Putamen (tissue), 1 donor: Measurements from ENCODE around the gene JMJD1C.
A peak's percentile ranks its signal among the peaks of the same experiment; 100 is the strongest.
"Not testable (repeated sequence)": the region's sequence is repeated elsewhere in the genome, so short reads cannot be mapped to it uniquely, and the experiment has no call there.

Source experiments
- DNase-seq: peaks from one replicate; pipeline ENCODE4 v3.0.0-alpha.2; 2016; ENCODE audit warnings: low spot score

The JMJD1C gene

DNA sequence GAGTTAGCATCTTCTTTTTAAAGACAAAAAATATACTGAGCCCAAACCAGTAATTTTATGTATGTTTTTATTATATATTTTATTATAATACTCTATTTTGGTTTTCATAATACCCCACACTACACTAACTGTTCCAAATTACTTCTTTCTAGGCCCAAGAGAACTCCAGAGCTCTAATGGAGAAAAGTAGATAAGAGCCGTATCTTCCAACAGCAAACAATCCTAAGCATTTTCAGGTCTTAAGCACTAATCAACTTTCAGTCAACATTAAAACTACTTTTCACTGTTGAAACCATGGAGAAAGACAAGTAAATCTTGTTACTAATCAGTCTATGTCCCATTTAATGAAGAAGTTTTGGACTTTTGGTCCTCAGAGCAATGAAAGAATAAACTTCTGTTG, 55.1 kb downstream of the JMJD1C start:
- DNase-seq, result no peak

DNA sequence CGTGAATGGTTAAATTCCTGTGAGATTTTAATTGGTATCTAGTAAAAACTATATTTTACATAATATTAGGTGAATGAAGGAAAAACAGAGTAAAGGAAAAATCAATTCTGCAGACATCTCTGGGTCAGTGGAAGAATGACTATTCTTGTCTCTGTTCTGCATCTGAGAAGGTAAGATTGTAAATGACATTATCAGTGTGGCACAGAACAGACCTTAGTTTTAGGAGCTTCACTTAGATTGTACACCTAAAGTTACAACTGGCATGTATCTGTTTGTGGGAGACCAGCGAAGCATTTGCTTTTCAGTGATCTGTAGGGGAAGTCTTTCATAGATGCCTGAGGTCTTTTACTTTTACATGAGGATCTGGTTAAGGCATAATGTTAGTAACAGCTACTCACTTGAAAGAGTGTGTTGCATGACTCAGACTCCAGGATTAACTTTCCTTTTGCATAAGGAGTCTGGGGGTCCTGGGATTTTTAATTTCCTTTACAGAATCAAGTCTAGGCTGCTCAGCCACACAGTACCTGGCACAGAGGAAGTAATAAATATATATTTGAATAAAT, 56.2 kb downstream of the JMJD1C start:
- no peak for DNase-seq

DNA sequence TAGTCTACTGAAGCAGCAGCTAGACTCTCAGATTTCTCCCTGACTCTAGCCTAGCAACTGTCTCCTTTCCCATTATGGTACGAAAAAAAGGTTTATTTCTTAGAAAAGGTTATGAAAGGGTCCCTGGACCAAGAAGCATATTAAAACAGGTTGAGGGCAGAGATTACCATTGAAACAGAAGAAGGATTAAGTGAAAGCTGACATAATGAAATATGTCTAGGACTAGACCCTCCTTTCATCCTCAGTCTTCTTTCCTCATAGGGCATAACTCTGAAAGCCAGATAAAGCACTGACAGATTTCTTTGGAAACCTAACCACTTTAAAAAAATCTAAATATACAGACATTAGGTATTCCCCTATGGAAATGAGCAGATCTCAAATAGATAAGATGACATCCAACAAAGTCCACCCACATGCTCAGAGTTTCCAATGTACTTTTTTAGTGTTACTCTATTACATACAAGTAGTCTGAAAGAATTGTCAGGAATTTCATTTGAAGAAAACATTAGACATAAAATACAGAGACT, 58.6 kb downstream of the JMJD1C start:
- peak; percentile 35 for DNase-seq

DNA sequence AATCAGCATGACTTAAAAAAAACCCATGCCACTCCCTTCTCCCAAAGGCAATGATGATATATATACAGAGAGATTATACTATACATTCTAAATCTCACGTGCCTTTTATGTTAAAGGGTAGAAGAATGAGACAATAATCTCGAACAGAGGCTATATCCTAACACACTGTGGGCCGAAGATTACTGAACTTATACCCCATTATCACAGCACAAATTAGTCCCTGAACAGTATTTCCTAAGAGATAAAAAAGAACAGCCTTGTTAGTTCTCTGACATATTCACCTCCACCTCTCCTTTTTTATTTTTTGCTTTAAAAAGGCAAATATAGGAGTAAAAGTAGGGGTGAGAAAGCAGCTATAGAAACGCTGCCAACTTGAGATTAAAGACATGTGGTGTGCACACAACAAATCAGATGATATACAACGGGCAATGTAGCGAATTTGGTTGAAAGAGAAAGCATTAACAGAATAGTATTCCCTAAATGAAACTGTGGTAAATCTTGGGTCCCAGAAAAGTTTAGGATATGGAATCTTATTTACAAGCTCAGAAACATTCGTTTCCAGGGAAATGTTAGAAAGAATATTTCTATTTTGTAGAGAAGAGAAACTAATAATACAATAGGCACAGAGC, 69.5 kb downstream of the JMJD1C start:
- DNase-seq, result no peak

DNA sequence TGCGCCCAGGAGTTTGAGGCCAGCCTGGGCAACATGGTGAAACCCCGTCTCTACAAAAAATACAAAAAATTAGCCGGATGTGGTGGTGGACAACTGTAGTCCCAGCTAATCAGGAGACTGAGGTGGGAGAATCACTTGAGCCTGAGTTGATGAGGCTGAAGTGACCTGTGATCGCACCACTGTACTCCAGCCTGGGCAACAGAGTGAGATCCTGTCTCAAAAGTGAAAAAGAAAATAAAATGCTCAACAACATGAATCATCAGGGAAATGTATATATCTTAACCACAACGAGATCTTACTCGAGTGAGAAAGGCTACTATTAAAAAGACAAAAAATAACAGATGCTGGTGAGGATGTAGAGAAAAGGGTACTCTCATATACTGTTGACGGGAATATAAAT, 72.7 kb downstream of the JMJD1C start:
- DNase-seq, result no peak

DNA sequence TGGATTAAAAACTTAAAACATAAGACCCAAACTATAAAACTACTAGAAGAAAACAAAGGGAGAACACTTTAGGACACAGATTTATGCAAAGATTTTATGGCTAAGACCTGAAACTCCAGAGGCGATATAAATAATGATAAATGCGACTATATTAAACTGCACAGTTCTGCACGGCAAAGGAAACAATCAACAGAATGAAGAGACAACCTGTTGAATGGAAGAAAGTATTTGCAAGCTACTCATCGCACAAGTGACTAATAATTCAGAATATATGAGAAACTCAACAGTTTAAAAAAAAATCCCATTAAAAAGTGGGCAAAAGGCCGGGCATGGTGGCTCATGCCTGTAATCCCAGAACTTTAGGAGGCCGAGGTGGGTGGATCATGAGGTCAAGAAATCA, 73.6 kb downstream of the JMJD1C start:
- no peak for DNase-seq

DNA sequence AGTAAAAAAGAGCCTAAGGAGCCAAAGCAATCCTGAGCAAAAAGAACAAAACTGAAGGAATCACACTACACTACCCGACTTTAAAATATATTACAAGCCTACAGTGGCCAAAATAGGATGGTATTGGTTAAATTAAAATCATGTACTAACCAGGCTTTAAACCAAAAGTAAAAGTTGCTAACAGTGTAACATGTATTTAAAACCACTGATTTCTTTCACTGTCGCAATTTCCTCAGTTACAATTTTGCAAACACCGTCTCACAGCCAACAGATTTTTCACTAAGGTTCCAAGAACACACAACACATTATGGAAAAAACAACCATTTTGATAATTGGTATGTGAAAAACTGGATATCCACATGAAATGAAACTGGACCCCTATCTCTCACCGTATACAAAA, 74.0 kb downstream of the JMJD1C start:
- DNase-seq, result no peak

DNA sequence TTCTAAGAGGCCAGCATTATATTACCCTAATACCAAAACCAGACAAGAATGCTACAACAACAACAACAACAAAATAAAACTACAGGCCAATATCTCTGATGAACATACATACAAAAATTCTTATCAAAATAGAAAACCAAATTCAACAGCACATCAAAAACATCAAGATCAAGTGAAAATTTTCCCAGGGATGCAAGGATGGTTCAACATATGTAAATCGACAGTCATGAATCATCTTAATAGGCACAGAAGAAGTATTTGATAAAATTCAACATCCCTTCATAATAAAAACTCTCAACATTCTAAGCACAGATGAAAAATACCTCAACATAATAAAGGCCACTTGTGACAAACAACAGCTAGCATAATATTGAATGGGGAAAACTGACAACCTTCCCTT, 75.3 kb downstream of the JMJD1C start:
- DNase-seq, result no peak

DNA sequence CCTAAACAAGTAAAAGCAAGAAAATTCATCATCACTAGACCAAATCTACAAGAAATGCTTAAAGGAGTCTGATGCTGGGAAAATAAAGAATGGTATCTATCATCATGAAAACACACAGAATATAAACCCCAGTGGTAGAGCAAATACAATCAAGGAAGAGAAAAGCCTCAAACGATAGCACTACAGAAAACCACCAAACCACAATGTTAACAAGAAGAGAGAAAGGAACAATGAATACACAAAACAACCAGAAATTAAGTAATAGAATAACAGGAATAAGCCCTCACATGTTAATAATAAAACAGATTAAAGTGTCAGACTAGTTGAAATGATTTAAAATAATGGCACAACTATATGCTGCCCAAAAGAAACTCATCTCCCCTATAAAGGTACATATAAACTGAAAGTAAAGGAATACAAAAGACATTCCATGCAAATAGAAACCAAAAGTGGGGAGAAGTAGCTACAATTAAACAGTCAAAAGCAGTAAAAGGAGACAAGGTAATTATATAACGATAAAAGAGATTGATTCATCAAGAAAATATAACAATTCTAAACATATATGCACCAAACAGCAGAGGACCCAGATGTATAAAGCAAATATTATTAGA, 77.3 kb downstream of the JMJD1C start:
- DNase-seq, result no peak

DNA sequence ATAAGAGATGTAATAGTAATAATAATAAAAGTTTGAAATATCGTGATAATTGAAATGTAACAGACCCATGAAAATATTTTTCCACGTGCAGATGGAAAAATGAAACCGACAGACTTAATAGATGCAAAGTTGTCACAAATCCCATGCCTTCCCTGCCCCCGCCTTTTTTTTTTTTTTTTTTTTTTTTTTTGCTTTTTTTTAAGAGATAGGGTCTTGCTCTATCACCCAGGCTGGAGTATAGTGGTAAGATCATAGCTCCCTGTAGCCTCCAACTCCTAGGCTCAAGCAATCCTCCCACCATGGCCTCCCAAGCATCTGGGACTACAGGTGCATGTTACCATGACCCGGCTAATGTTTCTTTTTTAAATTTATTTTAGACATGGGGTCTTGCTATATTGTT, 80.5 kb downstream of the JMJD1C start:
- no peak for DNase-seq

DNA sequence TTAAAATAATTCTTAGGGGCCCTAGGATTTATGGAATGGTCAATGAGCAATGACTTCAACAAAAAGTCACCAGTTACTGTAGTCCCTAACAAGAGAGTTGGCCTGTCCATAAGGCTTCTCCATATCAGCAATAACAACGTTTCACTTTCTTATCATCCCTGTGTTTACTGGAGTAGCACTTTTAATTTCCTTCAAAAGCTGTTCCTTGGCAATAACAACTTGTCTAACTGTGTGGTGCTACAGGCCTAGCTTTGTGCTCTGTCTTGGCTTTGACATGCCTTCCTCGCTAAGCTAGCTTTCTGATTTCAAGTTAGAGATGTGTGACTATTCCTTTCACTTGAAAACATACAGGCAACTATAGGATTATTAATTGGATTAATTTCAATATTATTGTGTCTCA, 81.1 kb downstream of the JMJD1C start:
- no peak for DNase-seq

DNA sequence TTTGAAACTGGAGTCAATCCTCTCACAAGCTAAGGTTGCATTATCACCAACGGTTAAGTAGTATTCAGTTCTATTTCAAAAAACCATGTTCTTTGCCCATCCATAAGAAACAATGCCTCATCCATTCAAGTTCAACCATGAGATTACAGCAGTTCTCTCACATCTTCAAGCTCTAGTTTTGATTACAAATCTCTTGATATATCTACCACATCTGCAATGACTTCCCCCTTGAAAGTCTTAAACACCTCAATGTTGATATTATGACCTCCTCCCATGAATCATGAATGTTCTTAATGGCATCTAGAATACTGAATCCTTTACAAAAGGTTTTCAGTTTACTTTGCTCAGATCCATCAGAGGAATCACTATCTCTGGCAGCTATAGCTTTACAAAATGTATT, 81.8 kb downstream of the JMJD1C start:
- DNase-seq, result no peak

DNA sequence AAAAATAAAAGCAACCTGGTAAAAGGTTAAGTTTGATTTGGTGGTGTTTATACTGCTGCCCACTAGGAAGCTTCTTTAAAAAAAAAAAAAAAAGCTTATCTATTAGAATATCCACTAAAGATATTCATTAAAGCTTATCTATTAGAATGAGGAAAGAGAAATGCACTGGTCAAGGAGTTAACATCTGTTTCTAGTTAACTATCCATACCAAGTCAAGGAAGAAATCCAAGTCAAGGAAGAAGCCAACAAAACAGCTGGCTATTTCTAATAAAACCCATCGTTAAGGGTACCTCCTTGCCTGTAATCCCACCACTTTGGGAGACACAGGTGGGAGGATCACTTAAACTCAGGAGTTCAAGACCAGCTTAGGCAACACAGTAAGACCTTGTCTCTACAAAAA, 82.6 kb downstream of the JMJD1C start:
- DNase-seq, result no peak

DNA sequence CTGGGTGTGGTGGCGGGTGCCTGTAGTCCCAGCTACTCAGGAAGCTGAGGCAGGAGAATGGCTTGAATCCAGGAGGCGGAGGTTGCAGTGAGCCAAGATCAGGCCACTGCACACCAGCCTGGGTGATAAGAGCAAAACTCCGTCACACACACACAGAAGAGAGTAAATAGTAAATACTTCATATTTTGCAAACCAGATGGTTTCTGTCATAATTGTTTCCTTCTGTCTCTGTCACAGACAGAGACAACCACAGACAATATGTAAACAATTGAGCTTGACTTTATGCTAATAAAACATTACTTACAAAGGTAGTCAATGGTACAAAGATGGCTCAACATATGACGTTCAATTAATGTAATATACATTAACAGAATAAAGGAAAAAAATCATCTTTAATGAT, 83.7 kb downstream of the JMJD1C start:
- no peak for DNase-seq

DNA sequence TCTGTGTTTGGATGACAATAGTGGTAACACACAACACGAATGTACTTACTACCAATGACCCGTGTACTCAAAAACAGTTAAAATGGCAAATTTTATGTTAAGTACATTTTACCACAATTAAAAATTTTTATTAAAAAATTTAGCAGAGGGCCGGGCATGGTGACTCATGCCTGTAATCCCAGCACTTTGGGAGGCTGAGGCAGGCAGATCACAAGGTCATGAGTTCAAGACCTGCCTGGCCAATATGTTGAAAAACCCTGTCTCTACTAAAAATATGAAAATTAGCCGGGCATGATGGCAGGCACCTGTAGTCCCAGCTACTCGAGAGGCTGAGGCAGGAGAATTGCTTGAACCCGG, 88.5 kb downstream of the JMJD1C start:
- not testable (repeated sequence) for DNase-seq

DNA sequence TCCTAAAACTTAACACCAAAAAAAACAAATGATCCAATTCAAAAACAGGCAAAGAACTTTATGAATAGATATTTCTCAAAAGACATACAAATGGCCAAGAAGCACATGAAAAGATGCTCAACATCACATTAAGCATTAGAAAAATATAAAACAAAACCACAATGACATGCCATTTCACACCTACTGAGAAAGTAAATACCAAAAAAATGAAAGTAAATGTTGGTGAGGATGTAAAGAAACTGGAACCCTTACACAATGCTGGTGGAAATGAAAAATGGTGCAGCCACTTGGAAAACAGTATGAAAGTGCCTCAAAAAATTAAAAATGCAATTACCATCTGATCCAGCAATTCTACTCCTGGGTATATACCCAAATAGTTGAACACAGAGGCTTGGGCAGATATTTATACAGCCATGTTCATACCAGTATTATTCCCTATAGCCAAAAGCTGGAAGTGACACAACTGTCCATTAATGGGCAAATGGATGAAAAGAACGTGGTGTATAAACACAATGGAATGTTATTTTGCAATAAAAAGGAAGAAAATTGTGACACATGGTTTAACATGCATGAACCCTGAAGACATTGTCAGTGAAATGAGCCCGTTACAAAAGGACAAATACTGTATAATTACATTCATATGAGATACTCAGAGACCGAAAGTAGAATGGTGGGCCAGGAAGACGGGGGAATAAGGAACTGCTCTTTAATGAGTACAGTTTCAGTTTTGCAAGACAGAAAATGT, 89.0 kb downstream of the JMJD1C start:
- no peak for DNase-seq

DNA sequence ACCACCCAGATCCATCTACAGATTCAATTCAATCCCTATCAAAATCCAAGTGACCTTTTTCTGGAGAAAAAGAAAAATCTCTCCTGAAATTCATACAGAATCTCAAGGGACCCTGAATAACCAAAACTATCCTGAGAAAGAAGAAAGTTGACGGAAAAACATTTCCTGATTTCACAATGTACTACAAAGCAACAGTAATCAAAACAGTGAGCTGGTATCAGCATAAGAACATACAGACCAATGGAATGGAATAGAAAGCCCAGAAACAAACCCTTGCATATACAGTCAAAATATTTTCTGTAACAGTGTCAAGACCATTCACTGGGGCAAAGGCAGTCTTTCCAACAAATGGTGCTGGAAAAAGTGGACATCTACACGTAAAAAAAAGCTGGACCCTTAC, 89.9 kb downstream of the JMJD1C start:
- DNase-seq, result no peak

DNA sequence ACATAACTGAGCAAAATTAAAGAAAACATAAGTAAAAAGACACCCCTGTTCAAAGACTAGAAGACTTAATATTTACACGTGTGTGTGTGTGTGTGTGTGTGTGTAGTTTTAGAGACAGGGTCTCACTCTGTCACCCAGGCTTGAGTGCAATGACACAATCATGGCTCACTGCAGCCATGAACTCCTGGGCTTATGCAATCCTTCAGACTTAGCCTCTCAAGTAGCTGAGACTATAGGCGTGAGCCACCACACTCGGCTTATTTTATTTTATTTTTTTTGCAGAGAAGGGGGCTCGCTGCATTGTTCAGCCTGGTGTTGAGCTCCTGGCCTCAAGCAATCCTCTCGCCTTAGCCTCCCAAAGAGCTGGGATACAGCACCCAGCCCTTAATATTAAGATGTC, 90.3 kb downstream of the JMJD1C start:
- DNase-seq, result no peak

DNA sequence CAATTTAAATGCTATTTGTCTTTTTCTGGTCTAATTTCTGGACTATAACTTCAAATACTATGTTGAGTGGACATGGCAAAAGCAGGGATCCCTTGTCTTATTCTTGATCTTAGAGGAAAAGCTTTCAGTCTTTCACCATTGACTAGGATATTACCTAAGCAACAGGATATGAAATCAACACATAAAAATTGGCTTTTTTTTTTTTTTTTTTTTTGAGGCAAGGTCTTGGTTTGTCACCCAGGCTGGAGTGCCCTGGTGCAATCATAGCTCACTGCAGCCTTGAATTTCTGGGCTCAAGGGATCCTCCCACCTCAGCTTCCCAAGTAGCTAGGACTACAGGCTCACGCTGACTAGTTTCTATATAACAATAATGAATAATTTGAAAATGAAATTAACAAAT, 90.8 kb downstream of the JMJD1C start:
- DNase-seq, result no peak

DNA sequence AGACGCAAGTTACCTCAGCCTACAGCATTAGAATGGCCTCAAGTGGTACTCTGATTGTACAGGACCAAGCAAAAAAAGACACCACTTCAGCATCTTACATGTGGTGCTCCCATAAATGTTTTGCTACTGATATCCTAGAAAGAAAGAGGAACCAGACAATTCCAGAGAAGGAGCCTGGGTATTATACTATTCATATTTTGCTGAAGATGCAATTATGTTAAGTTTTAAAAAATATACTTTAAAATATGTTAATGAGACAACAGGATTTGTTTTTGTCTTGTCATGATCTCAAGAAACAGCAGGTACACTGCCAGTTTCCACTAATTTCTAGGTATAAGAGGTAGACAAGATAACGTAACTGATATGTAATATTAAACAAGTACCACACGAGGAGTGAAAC, 92.6 kb downstream of the JMJD1C start:
- DNase-seq, result no peak

DNA sequence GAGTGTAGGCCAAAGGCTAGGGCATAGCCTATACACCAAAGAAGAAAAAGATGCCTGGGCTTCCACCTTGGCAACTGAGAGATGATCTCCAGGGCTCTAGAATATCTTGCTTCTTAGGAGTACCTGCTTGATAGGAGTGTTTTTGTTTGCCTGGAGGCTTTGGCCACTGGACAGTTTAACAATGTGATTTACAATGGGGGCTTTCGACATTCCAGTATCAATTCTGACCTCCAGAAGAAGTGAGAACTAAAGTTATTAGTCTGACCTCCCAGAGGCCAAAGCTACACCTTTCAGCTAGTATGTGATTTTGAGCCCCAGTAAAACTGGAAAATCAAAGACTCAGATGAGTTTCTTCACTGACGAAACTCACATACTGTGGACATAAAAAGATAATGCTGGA, 96.1 kb downstream of the JMJD1C start:
- DNase-seq, result no peak

DNA sequence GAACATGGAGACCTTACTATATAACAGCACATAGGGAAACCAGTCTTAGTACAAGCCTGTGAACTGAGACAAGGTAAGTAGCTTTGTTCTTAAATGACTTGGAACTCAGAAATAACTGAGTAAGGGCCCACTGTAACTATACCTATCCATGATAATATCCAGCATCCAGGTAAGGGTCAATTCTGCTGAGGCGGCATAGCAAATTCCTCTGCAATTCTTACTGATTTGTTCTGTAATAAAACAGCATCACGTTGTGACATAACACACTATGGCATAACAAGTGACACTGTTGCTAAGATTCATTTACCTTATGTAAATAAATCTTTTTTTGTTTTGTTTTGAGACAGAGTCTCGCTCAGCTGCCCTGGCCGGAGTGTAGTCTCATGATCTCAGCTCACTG, 97.4 kb downstream of the JMJD1C start:
- no peak for DNase-seq

DNA sequence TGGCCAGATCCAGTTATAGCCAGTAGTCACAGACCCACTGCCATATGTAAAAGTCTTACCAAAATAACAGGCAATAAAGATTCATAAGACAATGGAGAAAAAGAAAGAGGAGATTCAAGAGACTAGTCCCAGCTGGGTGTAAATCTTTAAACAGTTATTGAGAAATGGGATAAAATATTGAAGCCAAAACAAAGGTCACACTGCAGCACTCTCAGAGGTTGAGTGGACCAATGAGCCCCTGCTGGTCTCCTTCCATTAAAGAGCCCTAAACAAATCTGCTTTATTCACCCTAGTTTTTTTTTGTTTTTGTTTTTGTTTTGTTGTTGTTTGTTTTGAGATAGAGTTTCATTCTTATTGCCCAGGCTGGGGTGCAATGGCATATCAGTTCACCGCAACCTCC, 98.8 kb downstream of the JMJD1C start:
- no peak for DNase-seq
